ENCODE data around the gene ZCCHC17. TPM values are rescaled to one million over a fixed set of nuclear protein-coding genes. Genes with fewer than 3 reads are reported as not detected.
"Not testable (repeated sequence)": the region's sequence is repeated elsewhere in the genome, so short reads cannot be mapped to it uniquely, and the experiment has no call there.

The ZCCHC17 gene
- polyA plus RNA-seq, 1 experiment: 72.9 TPM

- Histone ChIP-seq H3K4me3 (ENCODE audit: low read depth, low read length) (no peak overlapping the region), H3K27ac (ENCODE audit: low read depth, low read length) (no peak overlapping the region), H3K27me3 (ENCODE audit: control insufficient read depth, insufficient read depth, low read length) (no peaks in the 10 kb centered on the region), H3K9me3 (ENCODE audit: control insufficient read depth, insufficient read depth, low read length) (no peaks in the 10 kb centered on the region)
- ChIA-PET POLR2A (no interaction called here), CTCF (no interaction called here)
- no peak for DNase-seq (ENCODE audit: low read depth, low spot score)
- TF ChIP-seq CTCF (IDR thresholded peaks at IDR 0.05; ENCODE audit: low read depth, low read length): no peak
Observed at GRCh38 chr1:31382379-31382989, 85.7 kb downstream of the ZCCHC17 start.

- no peak for DNase-seq (ENCODE audit: low read depth, low spot score)
- no peak overlapping the region for H3K27ac ChIP-seq (ENCODE audit: low read depth, low read length)
- H3K4me3 ChIP-seq (ENCODE audit: low read depth, low read length): no peak overlapping the region
- TF ChIP-seq CTCF (IDR thresholded peaks at IDR 0.05; ENCODE audit: low read depth, low read length): no peak
- ChIA-PET POLR2A (no interaction called here), CTCF (interaction anchor here (0.8 to 1.5 kb wide), 4 partner anchors 10 to 165 kb away, joined by 3 to 6 read pairs (median 3); no protein-coding TSS in a partner anchor)
- H3K9me3 ChIP-seq (ENCODE audit: control insufficient read depth, insufficient read depth, low read length): no peaks in the 10 kb centered on the region
- H3K27me3 ChIP-seq (ENCODE audit: control insufficient read depth, insufficient read depth, low read length): no peaks in the 10 kb centered on the region
Observed at GRCh38 chr1:31383967-31384366, 87.1 kb downstream of the ZCCHC17 start.

GRCh38 chr1:31386576-31387243 lies 89.9 kb downstream of the ZCCHC17 start:
- POLR2A ChIA-PET: not testable (repeated sequence)

GRCh38 chr1:31387612-31388011 lies 90.8 kb downstream of the ZCCHC17 start:
- no peak overlapping the region for H3K27ac ChIP-seq (ENCODE audit: low read depth, low read length)
- CTCF ChIA-PET: interaction anchor here (2.6 kb wide), 1 partner anchor 35 kb away, joined by 7 read pairs; no protein-coding TSS in a partner anchor
- no peak for TF ChIP-seq CTCF (IDR thresholded peaks at IDR 0.05; ENCODE audit: low read depth, low read length)
- POLR2A ChIA-PET: no interaction called here
- H3K27me3 ChIP-seq (ENCODE audit: control insufficient read depth, insufficient read depth, low read length): no peaks in the 10 kb centered on the region
- H3K9me3 ChIP-seq (ENCODE audit: control insufficient read depth, insufficient read depth, low read length): no peaks in the 10 kb centered on the region
- no peak for DNase-seq (ENCODE audit: low read depth, low spot score)
- H3K4me3 ChIP-seq (ENCODE audit: low read depth, low read length): no peak overlapping the region

More at GRCh38 chr1:31386576-31387243, 89.9 kb downstream of the ZCCHC17 start:
- not testable (repeated sequence) for H3K27me3 ChIP-seq (ENCODE audit: control insufficient read depth, insufficient read depth, low read length); DNase-seq (ENCODE audit: low read depth, low spot score); H3K27ac ChIP-seq (ENCODE audit: low read depth, low read length); H3K9me3 ChIP-seq (ENCODE audit: control insufficient read depth, insufficient read depth, low read length); H3K4me3 ChIP-seq (ENCODE audit: low read depth, low read length)
- CTCF ChIA-PET: interaction anchor here (2.1 kb wide), 1 partner anchor 8 kb away, joined by 4 read pairs; no protein-coding TSS in a partner anchor

- POLR2A ChIA-PET: no interaction called here
- CTCF ChIA-PET: interaction anchor here (0.9 to 2.6 kb wide), 3 partner anchors 33 to 160 kb away, joined by 3 to 7 read pairs (median 7); no protein-coding TSS in a partner anchor
- H3K9me3 ChIP-seq (ENCODE audit: control insufficient read depth, insufficient read depth, low read length): no peaks in the 10 kb centered on the region
Observed at GRCh38 chr1:31389616-31390015, 92.8 kb downstream of the ZCCHC17 start.

More at GRCh38 chr1:31389616-31390015, 92.8 kb downstream of the ZCCHC17 start:
- no peak for TF ChIP-seq CTCF (IDR thresholded peaks at IDR 0.05; ENCODE audit: low read depth, low read length)
- Histone ChIP-seq H3K27me3 (ENCODE audit: control insufficient read depth, insufficient read depth, low read length) (no peaks in the 10 kb centered on the region), H3K27ac (ENCODE audit: low read depth, low read length) (no peak overlapping the region), H3K4me3 (ENCODE audit: low read depth, low read length) (no peak overlapping the region)
- no peak for DNase-seq (ENCODE audit: low read depth, low spot score)
